HG02642 (cell line): ENCODE data around the gene OR4C6.

Source experiments
- ATAC-seq: cut with Tn5 transposase; IDR thresholded peaks from one replicate; pipeline ENCODE4 v1.9.1; 2021; ENCODE audit warnings: mild to moderate bottlenecking; ENCODE audit not compliant: unreplicated experiment, poor library complexity

OR4C6 gene

DNA sequence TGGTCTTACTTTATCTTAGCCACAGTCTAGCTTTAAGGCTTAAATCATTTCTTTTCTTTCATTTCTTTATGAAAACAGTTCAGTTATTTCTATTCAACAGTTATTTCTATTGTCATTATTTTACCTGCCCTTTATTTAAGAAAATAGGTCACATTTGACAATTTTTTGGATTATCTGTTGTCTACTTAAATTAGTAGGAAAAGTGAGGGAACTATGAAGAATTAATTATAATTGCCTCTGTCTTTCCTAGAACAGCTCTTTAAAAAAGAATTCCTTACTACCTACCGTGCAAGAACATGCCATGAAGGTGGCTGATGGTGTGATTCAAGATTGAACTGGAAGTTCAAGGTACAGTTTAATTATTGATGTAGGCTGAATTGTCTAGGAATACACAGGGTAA is at the start of gene OR4C6:
Gene OR4C6 (plus strand): TSS at position 301 of the 400 bp plus-strand sequence. CDS start 2,966 bp downstream, outside the sequence.
- no peak for ATAC-seq

DNA sequence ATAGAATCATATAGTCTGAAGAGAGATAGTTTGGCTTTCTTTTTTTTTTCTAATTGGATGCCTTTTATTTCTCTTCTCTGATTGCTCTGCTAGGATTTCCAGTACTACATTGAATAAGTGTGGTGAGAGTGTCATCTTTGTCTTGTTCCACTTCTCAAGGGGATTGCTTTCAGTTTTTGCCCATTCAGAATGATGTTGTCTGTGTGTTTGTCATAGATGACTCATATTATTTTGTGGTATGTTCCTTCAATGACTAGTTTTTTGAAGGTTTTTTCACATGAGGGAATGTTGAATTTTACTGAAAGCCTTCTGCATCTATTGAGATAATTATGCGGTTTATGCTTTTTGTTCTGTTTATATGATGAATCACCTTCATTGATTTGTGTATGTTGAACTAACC is 37.5 kb upstream of the OR4C6 start:
- ATAC-seq: no peak

GRCh38 chr11:55634813-55635212 is 27.2 kb upstream of the OR4C6 start, which contains the start of gene OR4P4:
Gene OR4P4 (plus strand): TSS chr11:55635113.
- ATAC-seq: no peak

DNA sequence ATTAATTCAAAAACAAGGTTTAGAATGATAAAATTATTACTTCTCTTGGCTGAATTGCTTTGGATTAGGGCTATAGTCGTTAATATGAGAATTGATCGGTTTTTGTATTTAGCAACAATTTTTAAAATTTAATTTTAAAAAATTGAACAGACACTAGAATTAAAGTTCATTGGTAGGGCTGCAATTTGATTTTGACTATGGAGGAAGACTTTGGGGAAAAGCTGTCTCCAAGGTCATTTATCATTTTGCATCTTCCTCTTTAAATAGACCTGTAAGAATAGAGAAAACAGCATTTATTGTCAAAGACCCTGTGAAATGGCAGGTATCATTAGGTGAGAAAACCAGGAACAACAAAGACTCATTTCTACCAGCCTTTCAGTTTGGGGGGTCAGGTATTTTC is 14.0 kb upstream of the OR4C6 start, which contains the start of gene OR4S2:
Gene OR4S2 (plus strand): TSS at position 301 of the 400 bp plus-strand sequence. CDS start 2,577 bp downstream, outside the sequence.
- no peak for ATAC-seq

DNA sequence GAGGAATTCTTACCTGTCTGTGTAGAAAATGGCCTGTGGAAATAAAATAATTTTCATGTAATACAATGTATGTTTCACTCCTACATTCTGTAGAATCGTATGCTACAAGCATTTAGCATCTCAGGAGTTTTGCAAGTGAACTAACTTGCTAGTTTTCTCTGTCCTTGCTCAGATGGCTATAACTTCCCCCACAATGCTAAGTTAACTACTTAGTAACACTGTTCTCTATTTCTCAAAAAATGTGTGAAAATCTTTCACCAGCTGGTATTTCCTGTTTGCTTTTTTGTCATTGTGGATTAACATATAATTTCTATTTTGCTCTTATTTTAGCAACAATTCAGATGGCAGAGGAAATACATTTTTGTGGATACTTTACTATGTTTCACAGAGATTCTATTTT is 9.4 kb upstream of the OR4C6 start:
- ATAC-seq: no peak

GRCh38 chr11:55655096-55655495 is 6.9 kb upstream of the OR4C6 start:
- ATAC-seq: no peak

- peak; percentile 98 for ATAC-seq
These were observed 3.9 kb upstream of the OR4C6 start for GRCh38 chr11:55658031-55658573.

DNA sequence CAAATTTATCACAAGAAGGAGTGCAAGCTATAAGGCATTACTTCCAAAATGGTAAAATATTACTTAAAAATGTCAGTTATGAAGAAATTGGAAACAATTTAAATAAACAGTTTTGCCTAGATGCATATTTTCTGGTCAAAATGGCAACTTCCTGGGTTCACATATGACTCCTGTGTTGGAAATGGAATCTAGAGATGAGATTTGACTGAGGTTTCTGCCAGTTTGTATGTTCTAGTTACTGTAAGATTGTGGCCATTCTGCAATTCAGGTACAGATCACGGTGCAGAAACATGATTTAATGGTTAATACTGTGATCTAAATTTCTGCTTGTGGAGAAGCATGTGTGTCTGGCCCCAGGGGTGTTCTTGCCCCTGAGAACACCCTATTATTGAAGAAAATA is 3.4 kb upstream of the OR4C6 start:
- ATAC-seq: peak; percentile 14

- no peak for ATAC-seq
These were observed 7.4 kb downstream of the OR4C6 start for GRCh38 chr11:55669376-55669775.

GRCh38 chr11:55673860-55674259 is 11.9 kb downstream of the OR4C6 start:
- no peak for ATAC-seq

DNA sequence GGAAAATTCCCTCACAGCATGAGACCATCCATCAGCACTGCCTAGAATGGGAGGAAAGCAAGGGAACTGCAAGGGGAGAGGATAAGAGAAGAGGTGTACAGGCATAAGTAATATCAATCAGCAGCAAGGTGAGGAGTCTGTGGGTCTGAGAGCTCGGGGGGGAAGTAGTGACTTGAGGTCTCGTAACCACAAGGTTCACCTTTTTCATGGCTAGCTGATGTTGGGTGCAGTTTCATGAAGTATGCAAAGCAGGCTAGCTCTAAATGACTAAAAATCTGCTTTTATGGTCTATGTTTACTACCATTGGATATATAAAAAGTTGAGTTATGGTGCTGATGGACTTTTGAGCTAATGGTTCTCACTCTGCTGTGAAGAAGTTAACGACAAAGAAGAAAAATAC is 35.8 kb downstream of the OR4C6 start:
- no peak for ATAC-seq

- ATAC-seq: no peak
These were observed 39.4 kb downstream of the OR4C6 start for GRCh38 chr11:55701429-55701828.

DNA sequence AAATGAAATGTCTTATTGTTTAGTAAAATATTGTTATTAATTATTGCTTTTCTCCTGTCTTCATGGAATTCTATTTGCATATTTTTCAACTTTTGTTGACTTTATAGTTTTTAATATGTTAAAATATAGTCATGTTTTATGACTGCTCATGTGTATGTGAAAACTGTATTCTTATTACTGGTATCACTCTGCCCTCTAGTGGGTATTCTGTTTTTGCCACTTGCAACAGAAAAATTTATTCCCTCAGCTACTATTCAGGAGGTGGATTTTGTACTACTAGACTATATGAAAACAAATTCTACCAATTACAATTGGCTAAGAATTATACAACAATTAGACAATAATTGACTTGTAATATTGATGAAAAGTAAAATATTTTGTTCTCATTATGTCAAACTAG is 45.0 kb downstream of the OR4C6 start:
- no peak for ATAC-seq

GRCh38 chr11:55714982-55715888 is 53.2 kb downstream of the OR4C6 start:
- no peak for ATAC-seq
